BJ (cell line): ENCODE measurements around the gene CATSPERD. TPM values are rescaled to one million over a fixed set of nuclear protein-coding genes. Genes with fewer than 3 reads are reported as not detected.

Experiments used
- CTCF ChIA-PET: fragments of 350-600 bp; formaldehyde crosslinking; extraction: SDS; loops from one replicate; lab custom pipeline; 2021; ENCODE audit warnings: antibody characterized with exemption, inconsistent platforms; lab: Yijun Ruan, JAX
- POLR2A ChIA-PET: fragments of 300-600 bp; sonication (Branson Sonifier 250); formaldehyde crosslinking; extraction: SDS; loops from one replicate; lab custom pipeline; 2021; ENCODE audit warnings: antibody characterized with exemption; lab: Charles Lee
- DNase-seq: peaks from one replicate; pipeline ENCODE4 v3.0.0-alpha.2; 2011; ENCODE audit warnings: low read depth
- H3K27me3 ChIP-seq: 2 replicates; pipeline ENCODE4 v1.6.0; 2011; ENCODE audit warnings: low read length; ENCODE audit not compliant: control insufficient read depth, insufficient read depth
- H3K36me3 ChIP-seq: 2 replicates; pipeline ENCODE4 v1.5.1; 2011; ENCODE audit warnings: low read length; ENCODE audit not compliant: control insufficient read depth, insufficient read depth
- H3K4me3 ChIP-seq: 2 replicates; pipeline ENCODE4 v1.5.1; 2011; ENCODE audit warnings: low read depth, mild to moderate bottlenecking, control low read depth, low read length
- CTCF ChIP-seq: IDR thresholded peaks from 2 replicates; pipeline ENCODE4 v1.5.1; 2011; ENCODE audit warnings: low read depth, mild to moderate bottlenecking, control low read depth, inconsistent platforms, low read length, moderate library complexity; ENCODE audit not compliant: insufficient read depth
- polyA plus RNA-seq: library from polyadenylated mRNA; depleted of rRNA; stranded (reverse); fragments of >200 nt; gene quantifications from 2 replicates; pipeline ENCODE4 v1.2.3, GENCODE V29; 2011

The CATSPERD gene
- polyA plus RNA-seq, 1 experiment: not detected

DNA sequence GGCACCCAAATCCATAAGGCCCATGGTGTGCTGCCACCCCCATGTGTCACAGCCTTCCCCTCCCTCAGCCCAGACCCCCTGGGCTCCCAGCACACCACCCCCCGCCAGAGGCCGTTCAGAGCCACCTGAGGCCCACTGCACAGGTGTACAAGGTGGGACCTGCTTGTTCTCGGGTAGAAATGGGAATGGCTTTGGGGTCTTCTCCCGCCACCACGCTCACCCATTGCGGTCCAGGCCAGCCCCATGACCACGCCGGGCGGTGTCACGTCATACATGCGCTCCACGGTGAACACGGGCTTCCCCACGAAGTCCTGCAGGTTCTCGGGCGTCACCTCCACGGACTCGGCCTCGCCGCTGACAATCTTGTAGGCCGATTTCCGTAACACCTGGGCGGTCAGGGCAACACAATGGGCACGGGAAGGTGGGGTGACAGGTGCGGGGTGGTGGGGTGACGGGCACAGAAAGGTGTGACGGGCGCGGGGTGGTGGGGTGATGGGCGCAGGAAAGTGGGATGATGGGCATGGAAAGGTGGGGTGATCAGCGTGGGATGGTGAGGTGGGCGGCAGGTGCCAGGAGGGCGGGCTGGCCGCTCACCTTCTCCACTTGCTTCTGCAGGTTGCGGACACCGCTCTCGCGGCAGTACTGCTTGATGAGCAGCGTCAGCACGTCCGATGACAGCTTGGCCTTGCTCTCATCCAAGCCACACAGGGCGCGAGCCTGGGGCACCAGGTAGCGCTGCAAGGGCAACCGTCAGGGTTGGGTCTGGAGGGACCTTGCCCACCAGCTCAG lies 26.1 kb upstream of the CATSPERD start:
- POLR2A ChIA-PET: interaction anchor here (0.5 kb wide), 1 partner anchor 24 kb away, joined by 3 read pairs; no protein-coding TSS in a partner anchor
- peaks cover 71% of the 10 kb centered on the region for H3K36me3 ChIP-seq
- DNase-seq: no peak

GRCh38 chr19:5694956-5695648 lies 25.3 kb upstream of the CATSPERD start:
- H3K4me3 ChIP-seq: no peak overlapping the region
- H3K27me3 ChIP-seq: no peaks in the 10 kb centered on the region
- CTCF ChIA-PET: no interaction called here
- no peak for DNase-seq
- POLR2A ChIA-PET: no interaction called here
- no peak for TF ChIP-seq CTCF
- H3K36me3 ChIP-seq: peaks cover 71% of the 10 kb centered on the region

More for the DNA sequence above, 26.1 kb upstream of the CATSPERD start:
- Histone ChIP-seq H3K4me3 (no peak overlapping the region), H3K27me3 (no peaks in the 10 kb centered on the region)
- CTCF ChIA-PET: no interaction called here
- no peak for TF ChIP-seq CTCF

DNA sequence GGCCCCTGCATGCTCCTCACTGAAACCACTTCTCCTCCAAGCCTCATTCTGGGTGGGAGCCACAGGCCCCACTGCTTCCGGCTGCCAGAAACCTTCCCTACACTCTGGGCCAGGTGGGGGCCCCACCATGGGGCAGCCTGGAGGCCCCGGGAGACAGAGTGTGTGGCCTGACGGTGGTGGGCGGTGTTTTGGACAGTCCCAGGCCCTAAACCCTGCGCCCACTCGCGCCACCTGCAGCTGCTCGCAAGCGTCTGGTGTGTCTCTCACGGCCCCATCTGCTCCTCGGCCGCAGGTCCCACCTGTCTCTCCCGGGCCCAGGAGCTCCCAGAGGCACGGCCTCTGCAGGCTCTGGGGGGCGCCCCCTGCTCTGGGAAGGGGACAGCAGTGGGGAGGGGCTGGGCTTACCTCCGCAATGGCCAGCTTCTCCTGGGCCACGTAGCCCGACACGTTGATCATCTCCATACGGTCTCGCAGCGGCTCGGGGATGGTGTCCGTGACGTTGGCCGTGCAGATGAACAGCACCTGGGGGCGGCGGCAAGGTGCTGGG lies 24.7 kb upstream of the CATSPERD start:
- POLR2A ChIA-PET: no interaction called here
- no peak for DNase-seq
- Histone ChIP-seq H3K27me3 (no peaks in the 10 kb centered on the region), H3K36me3 (peaks cover 74% of the 10 kb centered on the region), H3K4me3 (no peak overlapping the region)
- CTCF ChIA-PET: no interaction called here
- no peak for TF ChIP-seq CTCF

DNA sequence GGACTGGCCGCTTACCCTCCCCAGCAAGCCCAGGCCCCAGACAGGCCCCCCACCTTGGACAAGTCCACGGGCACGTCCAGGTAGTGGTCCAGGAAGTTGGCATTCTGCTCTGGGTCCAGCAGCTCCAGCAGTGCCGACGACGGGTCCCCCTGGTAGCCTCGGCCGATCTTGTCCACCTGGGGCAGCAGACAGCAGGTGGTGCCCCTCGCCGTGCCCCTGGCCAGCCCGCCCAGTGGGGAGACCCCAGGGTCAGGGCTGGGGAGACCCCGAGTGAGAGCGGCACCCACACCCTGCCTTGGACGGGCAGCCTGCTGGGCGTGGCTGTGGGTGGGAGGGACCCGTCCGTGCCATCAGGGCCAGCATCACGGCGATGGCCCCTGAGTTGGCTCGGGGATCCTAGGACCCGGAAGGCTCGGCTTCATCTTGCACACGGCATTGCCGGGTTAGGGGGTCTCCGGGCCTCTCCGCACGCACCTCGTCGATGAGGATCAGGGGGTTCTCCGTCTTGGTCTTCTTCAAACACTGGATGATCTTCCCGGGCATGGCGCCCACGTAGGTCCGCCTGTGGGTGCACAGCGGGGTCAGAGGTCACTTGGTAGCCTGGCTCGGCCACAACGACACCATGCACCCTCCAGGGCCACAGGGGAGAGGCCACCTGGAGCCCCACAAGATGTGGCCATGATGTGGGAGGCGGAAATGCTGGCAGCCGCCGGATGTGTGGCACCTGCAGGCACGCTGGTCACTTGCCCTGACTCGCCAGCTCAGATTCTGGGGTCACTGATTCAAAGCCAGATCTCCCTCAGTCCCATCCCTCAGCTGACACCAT lies 24.0 kb upstream of the CATSPERD start:
- Histone ChIP-seq H3K36me3 (peaks cover 71% of the 10 kb centered on the region), H3K27me3 (no peaks in the 10 kb centered on the region), H3K4me3 (no peak overlapping the region)
- no peak for DNase-seq
- CTCF ChIA-PET: no interaction called here
- POLR2A ChIA-PET: no interaction called here
- no peak for TF ChIP-seq CTCF
